ENCODE results near the gene CACNA2D4.

CACNA2D4 gene

DNA sequence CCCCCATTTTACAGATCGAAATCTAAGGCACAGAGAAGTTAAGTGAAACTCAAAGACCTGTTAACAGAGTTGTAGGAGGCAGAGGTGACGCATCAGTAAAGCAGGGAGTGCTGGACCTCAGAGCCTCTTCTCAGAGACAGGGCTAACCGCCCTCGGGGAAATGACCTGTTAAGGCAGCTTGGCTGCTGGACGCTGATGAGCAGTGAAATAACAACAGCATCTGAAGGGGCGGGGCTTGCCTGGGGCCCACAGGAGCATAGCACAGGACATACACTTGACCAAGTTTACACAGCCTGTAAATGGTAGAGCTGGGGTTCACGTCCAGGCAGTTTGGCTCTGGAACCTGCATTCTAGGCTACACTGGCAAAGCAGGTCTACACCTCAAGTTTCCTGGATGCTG lies 58.8 kb downstream of the CACNA2D4 start:
- no peak for TF ChIP-seq CTCF (conservative IDR thresholded peaks at IDR 0.05; ENCODE audit: low read depth, low read length)
- DNase-seq (ENCODE audit: low read depth) = peak; percentile 43

DNA sequence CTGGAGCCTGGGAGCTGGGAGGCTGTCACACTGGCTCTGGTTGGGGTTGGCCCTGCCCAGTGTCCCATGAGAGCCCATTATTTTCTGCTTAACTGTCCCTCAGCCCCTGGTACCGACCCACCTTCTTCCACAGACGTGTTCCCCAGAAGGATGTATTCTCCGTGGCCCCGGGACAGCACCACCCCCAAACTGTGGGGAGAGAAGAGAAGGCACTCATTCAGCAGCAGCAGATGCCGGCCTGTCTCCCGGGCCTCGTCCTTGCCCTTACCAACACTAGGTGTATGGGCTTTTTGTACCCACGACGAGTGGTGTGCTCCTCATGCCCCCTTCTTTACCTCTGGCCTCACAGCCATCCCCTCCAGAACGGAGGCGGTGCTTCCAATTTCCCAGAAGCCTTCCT lies 60.0 kb downstream of the CACNA2D4 start:
- DNase-seq (ENCODE audit: low read depth) = no peak
- no peak for TF ChIP-seq CTCF (conservative IDR thresholded peaks at IDR 0.05; ENCODE audit: low read depth, low read length)
- no peak overlapping the region for H3K4me3 ChIP-seq (ENCODE audit: low read depth, low read length)

More for the DNA sequence above, 58.8 kb downstream of the CACNA2D4 start:
- H3K4me3 ChIP-seq (ENCODE audit: low read depth, low read length) = no peak overlapping the region

DNA sequence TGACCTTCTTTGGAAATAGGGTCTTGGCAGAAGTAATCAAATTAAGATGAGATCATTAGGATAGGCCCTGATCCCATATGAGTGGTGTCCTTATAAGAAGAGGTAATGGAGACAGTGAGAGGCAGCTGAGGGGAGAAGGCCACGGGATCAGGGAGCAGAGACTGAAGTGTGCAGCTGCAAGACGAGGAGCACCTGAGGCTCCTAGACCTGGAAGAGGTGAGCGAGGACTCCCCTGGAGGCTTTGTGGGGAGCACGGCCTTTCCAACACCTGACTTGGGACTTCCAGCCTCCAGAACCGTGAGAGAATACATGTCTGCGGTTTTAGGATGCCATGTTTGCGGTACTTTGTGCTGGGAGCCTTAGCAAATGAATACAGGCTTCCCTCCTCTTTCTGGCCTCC lies 60.6 kb downstream of the CACNA2D4 start:
- no peak overlapping the region for H3K4me3 ChIP-seq (ENCODE audit: low read depth, low read length)
- TF ChIP-seq CTCF (conservative IDR thresholded peaks at IDR 0.05; ENCODE audit: low read depth, low read length) = no peak
- no peak for DNase-seq (ENCODE audit: low read depth)

GRCh38 chr12:1857086-1857485 lies 61.4 kb downstream of the CACNA2D4 start:
- DNase-seq (ENCODE audit: low read depth) = no peak
- no peak for TF ChIP-seq CTCF (conservative IDR thresholded peaks at IDR 0.05; ENCODE audit: low read depth, low read length)
- no peak overlapping the region for H3K4me3 ChIP-seq (ENCODE audit: low read depth, low read length)

GRCh38 chr12:1855241-1855640 lies 63.2 kb downstream of the CACNA2D4 start:
- DNase-seq (ENCODE audit: low read depth) = peak; percentile 21
- TF ChIP-seq CTCF (conservative IDR thresholded peaks at IDR 0.05; ENCODE audit: low read depth, low read length) = no peak
- H3K4me3 ChIP-seq (ENCODE audit: low read depth, low read length) = no peak overlapping the region

GRCh38 chr12:1853716-1854115 lies 64.7 kb downstream of the CACNA2D4 start:
- no peak for TF ChIP-seq CTCF (conservative IDR thresholded peaks at IDR 0.05; ENCODE audit: low read depth, low read length)
- no peak for DNase-seq (ENCODE audit: low read depth)
- no peak overlapping the region for H3K4me3 ChIP-seq (ENCODE audit: low read depth, low read length)

DNA sequence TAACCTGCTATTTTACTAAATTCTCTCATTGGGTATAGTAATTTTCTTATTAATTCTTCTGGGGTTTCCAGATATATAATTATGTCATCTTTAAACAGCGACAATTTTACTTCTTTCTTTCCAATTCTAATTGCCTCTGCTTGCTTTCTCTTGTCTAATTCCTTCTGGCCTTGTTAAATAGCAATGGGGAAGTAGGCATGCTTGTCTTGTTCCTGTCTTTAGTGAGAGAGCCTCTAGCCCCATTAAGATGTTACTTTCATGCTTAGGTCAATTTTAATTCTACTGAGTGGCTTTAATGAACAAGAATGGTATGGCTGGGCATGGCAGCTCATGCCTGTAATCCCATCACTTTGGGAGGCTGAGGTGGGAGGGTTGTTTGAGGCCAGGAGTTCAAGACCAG lies 66.4 kb downstream of the CACNA2D4 start:
- TF ChIP-seq CTCF (conservative IDR thresholded peaks at IDR 0.05; ENCODE audit: low read depth, low read length) = no peak
- H3K4me3 ChIP-seq (ENCODE audit: low read depth, low read length) = no peak overlapping the region
- DNase-seq (ENCODE audit: low read depth) = no peak

Measured in choroid plexus epithelial cell (primary cell).